Glutamatergic neuron (in vitro differentiated cells): ENCODE data around the gene SMAD5. TPM values are rescaled to one million over a fixed set of nuclear protein-coding genes. Genes with fewer than 3 reads are reported as not detected.

Experiments used
- DNase-seq: peaks from one replicate; pipeline ENCODE4 v3.0.0; 2022
- H3K27ac Mint-ChIP-seq: one replicate; pipeline ENCODE4 v1.8.0; 2020; ENCODE audit warnings: mild to moderate bottlenecking, mixed read lengths, inconsistent platforms; ENCODE audit not compliant: unreplicated experiment
- H3K27me3 Mint-ChIP-seq: one replicate; pipeline ENCODE4 v1.8.0; 2020; ENCODE audit warnings: mild to moderate bottlenecking, moderate library complexity, mixed read lengths, inconsistent platforms; ENCODE audit not compliant: unreplicated experiment
- H3K36me3 Mint-ChIP-seq: one replicate; pipeline ENCODE4 v1.8.0; 2020; ENCODE audit warnings: mild to moderate bottlenecking, mixed read lengths, inconsistent platforms; ENCODE audit not compliant: unreplicated experiment
- H3K4me1 Mint-ChIP-seq: one replicate; pipeline ENCODE4 v1.8.0; 2020; ENCODE audit warnings: mild to moderate bottlenecking, low read depth, mixed read lengths, inconsistent platforms; ENCODE audit not compliant: unreplicated experiment
- H3K4me3 Mint-ChIP-seq: one replicate; pipeline ENCODE4 v1.8.0; 2020; ENCODE audit warnings: mild to moderate bottlenecking, mixed read lengths, inconsistent platforms; ENCODE audit not compliant: unreplicated experiment
- H3K9me3 Mint-ChIP-seq: one replicate; pipeline ENCODE4 v1.8.0; 2020; ENCODE audit warnings: mild to moderate bottlenecking, moderate library complexity, mixed read lengths, inconsistent platforms; ENCODE audit not compliant: unreplicated experiment
- total RNA-seq: library from RNA; stranded (reverse); fragmentation: NEBNext Ultra II Directional; extraction: Animal tissue kit (Norgen Biotek cat#: 25700); gene quantifications from one replicate; pipeline ENCODE4 v1.2.1, GENCODE V29; 2021; ENCODE audit not compliant: unreplicated experiment
- TF ChIP-seq, protein P1 (sequence below): fragments of 200-600 bp; sonication (generic); IDR thresholded peaks from one replicate; pipeline ENCODE4 v1.5.0; 2021; ENCODE audit not compliant: partially characterized antibody, unreplicated experiment

The SMAD5 gene
- total RNA-seq, 1 donor from 2014 or later: 36.9 TPM

DNA sequence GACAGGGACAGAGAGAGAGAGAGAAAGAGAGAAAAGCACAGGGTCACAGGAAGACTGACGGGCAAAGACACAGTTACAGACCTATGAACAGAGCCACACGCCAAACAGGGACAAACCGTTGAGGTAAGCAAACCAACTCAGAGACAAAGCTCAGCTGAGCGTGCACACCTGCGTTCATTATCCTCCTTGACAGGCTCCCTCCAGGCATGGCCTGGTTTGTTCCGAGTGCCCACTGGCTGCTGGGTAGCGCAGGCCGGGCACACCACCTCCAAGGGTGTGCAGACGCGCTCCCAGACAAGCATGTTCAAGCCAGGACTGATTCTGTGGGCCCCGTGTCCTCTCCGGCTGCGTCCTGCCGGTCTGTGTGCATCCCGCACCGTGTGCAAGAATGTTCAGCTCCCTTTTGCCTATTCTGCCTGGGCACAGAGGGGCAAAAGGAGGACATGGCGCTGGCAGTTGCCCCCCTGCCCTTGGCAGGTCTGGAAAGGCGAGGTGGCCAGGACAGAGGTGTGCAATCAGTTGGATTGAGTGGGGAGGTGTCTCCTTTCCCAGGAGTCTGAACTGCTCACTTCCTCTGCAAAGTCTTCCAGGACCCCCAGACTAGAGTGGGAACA, 60.8 kb downstream of the SMAD5 start:
- no peak for DNase-seq
- TF ChIP-seq, protein P1, sequence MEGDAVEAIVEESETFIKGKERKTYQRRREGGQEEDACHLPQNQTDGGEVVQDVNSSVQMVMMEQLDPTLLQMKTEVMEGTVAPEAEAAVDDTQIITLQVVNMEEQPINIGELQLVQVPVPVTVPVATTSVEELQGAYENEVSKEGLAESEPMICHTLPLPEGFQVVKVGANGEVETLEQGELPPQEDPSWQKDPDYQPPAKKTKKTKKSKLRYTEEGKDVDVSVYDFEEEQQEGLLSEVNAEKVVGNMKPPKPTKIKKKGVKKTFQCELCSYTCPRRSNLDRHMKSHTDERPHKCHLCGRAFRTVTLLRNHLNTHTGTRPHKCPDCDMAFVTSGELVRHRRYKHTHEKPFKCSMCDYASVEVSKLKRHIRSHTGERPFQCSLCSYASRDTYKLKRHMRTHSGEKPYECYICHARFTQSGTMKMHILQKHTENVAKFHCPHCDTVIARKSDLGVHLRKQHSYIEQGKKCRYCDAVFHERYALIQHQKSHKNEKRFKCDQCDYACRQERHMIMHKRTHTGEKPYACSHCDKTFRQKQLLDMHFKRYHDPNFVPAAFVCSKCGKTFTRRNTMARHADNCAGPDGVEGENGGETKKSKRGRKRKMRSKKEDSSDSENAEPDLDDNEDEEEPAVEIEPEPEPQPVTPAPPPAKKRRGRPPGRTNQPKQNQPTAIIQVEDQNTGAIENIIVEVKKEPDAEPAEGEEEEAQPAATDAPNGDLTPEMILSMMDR: no peak
- peak overlapping the region; percentile 82 for H3K4me3 Mint-ChIP-seq
- H3K27me3 Mint-ChIP-seq: peaks cover 24% of the 10 kb centered on the region
- H3K27ac Mint-ChIP-seq: no peak overlapping the region
- no peaks in the 10 kb centered on the region for H3K36me3 Mint-ChIP-seq
- H3K4me1 Mint-ChIP-seq: peaks cover 10% of the 10 kb centered on the region
- peaks cover 6% of the 10 kb centered on the region for H3K9me3 Mint-ChIP-seq

DNA sequence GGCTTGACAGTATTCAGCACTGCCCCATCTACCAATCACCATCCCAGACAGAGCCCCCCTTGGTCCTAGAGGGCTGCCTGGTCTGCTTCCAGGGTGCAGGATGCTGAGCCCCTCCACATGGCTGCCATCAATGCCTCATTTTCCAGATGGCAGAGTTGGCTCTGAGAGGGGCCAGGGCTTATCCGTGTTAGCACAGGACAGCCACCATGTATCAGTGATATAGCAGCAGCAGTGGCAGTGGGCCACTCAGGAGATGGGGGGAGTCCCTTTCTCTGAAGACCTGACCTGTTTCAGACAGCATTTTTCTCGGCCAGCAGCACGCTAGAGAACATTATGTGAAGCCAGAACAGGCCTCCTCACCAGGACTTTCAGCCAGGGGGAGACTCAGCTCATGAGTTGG, 61.9 kb downstream of the SMAD5 start:
- peaks cover 10% of the 10 kb centered on the region for H3K4me1 Mint-ChIP-seq
- no peak overlapping the region for H3K27ac Mint-ChIP-seq
- H3K9me3 Mint-ChIP-seq: peaks cover 6% of the 10 kb centered on the region
- DNase-seq: no peak
- peaks cover 22% of the 10 kb centered on the region for H3K27me3 Mint-ChIP-seq
- no peaks in the 10 kb centered on the region for H3K36me3 Mint-ChIP-seq
- TF ChIP-seq, protein P1: no peak
- H3K4me3 Mint-ChIP-seq: no peak overlapping the region

DNA sequence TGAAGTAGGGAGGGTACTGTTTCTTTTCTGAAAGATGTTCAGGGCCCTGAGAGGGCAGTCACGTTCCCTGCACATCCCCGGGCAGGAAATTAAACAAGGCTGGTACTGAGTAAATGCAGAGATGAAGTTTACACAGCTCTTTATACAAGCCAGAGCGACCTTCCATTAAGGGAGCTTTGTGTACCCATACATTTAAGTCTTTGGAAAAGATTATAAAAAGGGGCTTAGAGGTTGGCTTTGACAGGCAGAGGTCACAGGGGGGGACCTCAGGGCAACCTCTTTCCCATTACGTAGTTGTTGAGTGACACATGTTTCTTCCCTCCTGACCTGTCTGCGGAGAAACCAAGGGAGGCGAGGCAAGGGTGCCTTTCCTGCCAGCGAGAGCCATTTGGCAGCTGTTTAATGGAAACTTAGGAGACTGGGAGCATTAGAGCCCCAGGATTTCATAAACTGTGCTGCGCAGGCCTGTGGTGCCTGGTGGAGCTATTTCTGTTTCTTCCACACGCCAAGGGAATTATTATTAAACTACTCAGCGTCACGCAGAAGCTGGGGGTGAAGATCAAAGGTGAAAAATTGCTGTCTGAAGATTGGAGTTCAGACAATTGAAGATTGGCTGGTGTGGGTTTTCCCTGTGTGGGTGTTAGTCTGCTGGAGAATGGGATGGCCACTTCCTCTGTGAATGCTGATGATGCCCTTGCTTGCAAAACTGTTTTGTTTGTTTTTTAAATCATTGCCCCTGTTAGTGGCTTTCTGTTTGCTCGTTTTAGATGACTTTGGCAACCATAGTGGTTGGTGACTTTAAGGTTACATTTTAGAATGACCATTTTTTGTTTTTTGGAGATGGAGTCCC, 63.6 kb downstream of the SMAD5 start:
- Mint-ChIP-seq H3K9me3 (peaks cover 4% of the 10 kb centered on the region), H3K4me3 (no peak overlapping the region), H3K27me3 (peaks cover 22% of the 10 kb centered on the region), H3K36me3 (no peaks in the 10 kb centered on the region), H3K4me1 (peaks cover 5% of the 10 kb centered on the region), H3K27ac (no peak overlapping the region)
- no peak for DNase-seq
- TF ChIP-seq, protein P1: no peak

DNA sequence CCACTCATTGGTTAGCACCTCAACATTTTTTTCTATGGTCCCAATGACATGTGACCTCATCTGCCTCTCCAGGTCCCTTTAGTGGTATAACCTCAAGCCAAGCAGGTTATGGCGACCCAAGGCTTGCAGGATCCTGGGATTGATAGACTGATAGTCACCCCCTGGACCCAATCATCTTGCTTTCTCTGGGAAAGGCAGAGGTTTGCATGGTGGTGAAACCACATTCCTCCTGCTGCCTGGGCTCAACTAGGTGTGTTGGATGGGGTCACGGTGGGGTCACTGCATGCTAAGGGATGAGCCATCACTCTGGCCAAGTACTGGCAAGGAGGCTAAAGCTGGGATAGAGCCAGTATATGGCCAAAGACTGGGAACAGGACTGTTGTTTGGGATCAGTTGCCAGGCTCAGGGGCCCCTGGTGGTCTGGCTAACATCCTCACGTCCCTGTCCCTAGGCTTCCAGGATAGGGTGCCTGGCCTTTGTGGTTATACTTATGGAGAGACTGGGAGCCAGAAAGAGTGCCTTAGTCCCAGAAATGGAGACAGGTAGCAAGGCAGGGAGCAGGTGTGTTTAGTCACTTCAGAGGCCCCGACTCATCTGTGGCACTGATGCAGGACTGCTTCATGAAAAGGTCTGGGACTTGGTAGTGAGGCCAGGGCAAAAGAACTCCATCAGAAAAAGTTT, 65.0 kb downstream of the SMAD5 start:
- no peak for DNase-seq
- Mint-ChIP-seq H3K36me3 (no peaks in the 10 kb centered on the region), H3K27ac (no peak overlapping the region), H3K4me1 (peaks cover 3% of the 10 kb centered on the region), H3K9me3 (peaks cover 4% of the 10 kb centered on the region), H3K27me3 (peaks cover 19% of the 10 kb centered on the region), H3K4me3 (no peak overlapping the region)
- TF ChIP-seq, protein P1: no peak
